ENCODE results near the gene PARL.
"Not testable (repeated sequence)": the region's sequence is repeated elsewhere in the genome, so short reads cannot be mapped to it uniquely, and the experiment has no call there.

The PARL gene

DNA sequence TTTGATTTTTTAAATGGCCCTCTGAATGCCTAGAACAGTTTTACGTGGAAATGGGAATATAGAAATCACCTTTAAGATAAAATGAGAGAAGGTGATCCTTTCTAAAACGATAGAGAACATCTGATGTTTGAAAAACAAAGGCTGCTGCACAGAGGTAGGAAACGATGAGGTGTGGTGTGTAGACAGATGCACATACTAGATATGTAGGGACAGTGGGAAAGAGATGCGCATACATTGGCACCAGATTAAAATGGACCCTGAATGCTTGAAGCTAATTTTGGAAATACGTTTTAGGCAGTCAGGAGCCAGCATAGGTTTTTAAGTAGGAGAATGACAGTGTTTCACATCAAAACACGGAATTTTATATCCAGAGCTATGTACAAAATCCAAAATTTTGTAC lies 88.3 kb downstream of the PARL start:
- in situ Hi-C loops (cut with MboI; ENCODE audit: low sequenced_read_pairs): no loop called here

DNA sequence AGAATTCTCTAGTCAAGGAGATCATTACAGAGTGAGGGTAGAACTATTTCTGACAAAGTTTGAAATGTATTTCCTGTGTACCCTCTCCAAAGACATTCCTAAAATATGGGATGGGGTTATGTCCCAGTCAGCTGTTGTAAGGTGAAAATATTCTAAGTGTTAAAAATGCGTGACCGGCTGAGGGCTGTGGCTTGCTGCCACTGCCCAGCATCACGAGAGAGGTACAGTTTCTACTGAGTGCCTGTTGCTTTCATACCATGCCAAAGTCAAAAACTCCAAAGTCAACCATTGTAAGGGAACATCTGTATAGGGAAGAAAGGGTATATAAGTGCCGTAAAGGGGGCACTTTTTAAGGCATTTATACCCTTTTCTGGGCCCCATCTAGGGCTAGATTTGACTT lies 90.2 kb downstream of the PARL start:
- in situ Hi-C loops (cut with MboI; ENCODE audit: low sequenced_read_pairs): no loop called here

DNA sequence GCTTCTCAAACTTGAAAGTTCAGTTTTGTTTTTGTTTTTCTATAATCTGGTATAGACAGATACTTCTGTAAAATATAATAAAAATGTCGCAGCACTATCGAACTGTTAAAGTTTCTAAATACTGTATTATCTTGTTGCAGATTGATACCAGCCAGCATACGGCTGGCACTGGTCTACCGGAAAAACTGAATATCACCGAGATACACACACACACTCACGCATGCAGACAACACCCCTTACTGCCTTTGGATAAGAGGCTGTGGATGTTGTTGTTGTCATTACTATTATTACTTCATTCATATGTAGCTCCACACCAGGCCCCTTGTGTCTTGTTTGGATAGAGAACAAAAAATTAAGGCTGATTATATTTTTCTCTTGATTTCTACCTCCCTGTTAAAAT lies 91.7 kb downstream of the PARL start:
- in situ Hi-C loops (cut with MboI; ENCODE audit: low sequenced_read_pairs): no loop called here

DNA sequence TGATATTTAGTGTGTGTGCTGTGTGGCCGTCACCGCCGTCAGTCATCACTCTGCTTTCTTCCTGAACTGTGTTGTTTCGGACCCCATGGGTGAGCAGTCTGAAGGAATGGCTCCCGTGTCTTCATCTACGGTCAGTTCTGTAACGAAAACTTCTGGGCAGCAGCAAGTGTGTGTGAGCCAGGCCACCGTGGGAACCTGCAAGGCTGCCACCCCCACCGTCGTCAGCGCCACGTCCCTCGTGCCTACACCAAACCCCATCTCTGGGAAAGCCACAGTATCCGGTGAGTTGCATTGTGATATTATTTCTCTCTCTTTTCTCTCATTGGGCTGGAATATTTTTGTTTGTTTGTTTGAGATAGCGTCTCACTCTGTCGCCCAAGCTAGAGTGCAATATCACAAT lies 94.0 kb downstream of the PARL start:
- in situ Hi-C loops (cut with MboI; ENCODE audit: low sequenced_read_pairs): no loop called here

DNA sequence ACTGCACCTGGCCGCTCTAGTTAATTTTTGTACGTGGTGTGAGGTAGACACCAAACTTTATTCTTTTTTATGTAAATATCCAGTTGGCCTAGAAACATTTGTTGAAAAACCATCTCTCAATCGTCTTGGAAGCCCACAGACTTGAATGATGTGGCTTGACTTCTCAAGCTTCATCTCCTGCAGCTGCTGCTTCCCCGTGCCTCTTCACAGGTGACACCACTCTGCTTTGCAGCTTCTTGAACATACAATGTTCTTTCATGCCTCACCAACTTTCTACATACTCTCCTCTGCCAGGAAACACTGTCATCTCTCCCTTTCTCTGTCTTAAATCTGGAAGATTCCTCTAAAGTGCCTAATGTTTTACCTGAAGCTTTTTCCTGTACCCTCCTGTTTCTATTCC lies 94.9 kb downstream of the PARL start:
- in situ Hi-C loops (cut with MboI; ENCODE audit: low sequenced_read_pairs): no loop called here

DNA sequence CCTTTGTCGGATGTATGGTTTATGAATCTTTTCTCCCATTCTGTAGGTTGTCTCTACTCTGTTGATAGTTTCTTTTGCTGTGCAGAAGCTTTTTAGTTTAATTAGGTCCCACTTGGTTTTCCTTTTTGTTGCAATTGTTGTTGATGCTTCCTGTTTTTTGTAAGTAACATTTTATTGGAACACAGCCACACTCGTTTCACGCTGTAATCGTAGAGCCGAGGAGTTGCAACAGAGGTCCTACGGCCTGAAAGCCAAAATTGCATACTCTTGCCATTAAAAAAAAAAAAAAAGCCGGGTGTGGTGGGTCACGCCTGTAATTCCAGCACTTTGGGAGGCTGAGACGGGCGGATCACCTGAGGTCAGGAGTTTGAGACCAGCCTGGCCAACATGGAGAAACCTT lies 100.2 kb downstream of the PARL start:
- in situ Hi-C loops (cut with MboI; ENCODE audit: low sequenced_read_pairs): not testable (repeated sequence)

DNA sequence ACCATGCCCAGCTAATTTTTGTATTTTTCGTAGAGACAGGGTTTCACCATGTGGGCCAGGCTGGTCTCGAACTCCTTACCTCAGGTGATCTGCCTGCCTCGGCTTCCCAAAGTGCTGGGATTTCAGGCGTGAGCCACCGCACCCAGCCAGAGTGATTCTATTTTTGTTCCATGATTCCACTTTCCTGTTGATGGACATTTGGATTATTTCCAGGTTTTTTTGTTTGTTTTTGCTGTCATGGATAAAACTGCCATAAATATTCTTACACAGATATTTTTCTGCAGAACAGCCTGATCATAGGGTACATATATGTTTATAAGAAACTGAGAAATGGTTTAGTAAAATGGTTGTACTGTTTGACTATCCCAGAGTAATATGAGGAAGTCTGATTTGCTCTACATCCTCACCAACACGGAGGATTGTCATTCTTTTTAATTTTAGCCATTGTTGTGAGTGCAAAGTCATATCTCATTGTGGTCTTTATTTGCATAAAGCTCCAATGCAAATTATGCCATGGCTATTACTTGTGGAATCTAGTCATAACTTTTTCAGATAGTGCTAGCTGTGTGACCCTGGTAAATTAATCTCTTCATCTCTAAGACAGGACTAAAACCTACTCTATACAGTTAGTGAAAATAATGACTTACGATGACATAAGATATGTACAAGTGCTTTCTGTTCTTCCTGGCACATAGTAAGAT lies 102.0 kb downstream of the PARL start:
- in situ Hi-C loops (cut with MboI; ENCODE audit: low sequenced_read_pairs): no loop called here

DNA sequence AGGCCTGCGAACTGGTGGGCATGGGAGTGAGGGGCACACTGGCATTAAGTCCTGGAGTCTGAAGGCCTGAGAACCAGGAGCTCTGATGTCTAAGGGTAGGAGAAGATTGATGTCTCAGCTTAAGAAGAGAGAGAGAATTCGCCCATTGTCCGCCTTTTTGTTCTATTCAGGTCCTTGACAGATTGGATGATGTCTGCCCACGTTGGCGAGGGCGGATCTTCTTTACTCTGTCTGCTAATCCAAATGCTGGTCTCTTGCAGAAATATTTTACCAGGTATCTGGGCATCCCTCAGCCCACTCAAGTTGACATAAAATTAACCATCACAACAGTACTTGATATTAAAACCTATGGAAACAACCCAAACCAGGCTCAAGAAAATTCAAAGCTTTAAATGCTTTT lies 103.4 kb downstream of the PARL start:
- in situ Hi-C loops (cut with MboI; ENCODE audit: low sequenced_read_pairs): no loop called here

DNA sequence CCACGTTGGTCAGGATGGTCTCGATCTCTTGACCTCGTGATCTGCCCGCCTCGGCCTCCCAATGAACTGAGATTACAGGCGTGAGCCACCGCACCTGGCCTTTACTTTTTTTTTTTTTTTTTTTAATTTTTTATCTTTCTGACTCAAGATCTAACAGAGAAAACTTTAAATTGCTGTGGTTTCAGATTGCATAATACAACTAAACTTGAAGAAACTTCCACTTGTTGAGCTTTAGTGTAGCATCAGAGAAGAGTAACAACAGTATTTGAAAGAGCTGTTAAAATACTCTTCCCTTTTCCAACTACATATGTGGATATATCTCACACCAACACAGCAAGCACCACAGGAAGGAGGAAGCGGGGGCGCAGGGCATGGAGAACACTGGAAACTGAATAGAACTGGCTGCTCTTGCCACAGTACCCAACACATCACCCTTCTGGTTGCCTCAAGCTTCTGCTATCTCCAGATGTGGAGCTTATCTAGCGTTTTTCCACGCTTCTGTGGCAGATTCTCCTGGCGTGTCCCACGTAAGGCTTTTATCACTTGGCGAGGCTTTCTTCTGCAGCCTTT lies 104.7 kb downstream of the PARL start:
- in situ Hi-C loops (cut with MboI; ENCODE audit: low sequenced_read_pairs): no loop called here

Data from HL-60/S4 treated with retinoic acid at 250 ng/mL for 4 days and 3 days (cell line).